Liver (tissue), 9 donors: ENCODE results near the gene JAKMIP3. TPM values are rescaled to one million over a fixed set of nuclear protein-coding genes. Genes with fewer than 3 reads are reported as not detected.

Experiments
- DNase-seq: peaks from one replicate; pipeline ENCODE4 v3.0.0-alpha.2; 2017; ENCODE audit warnings: low spot score
- H3K27ac ChIP-seq, 2 donors: one replicate each; pipeline ENCODE4 v1.7.0; 2013; ENCODE audit warnings: inconsistent platforms in 2 of 2, low read length in 2 of 2, control low read depth in 1 of 2, low read depth in 1 of 2, mild to moderate bottlenecking in 1 of 2
- H3K27me3 ChIP-seq, 4 donors: one replicate each; pipeline versions ENCODE4 v1.6.1 to v1.7.0; 2013; ENCODE audit warnings: low read length in 3 of 4, inconsistent platforms in 1 of 4, mild to moderate bottlenecking in 1 of 4, moderate library complexity in 1 of 4; ENCODE audit not compliant: control insufficient read depth in 4 of 4, insufficient read depth in 4 of 4
- H3K36me3 ChIP-seq, 4 donors: one replicate each; pipeline versions ENCODE4 v1.6.1 to v1.7.0; 2013; ENCODE audit warnings: low read length in 3 of 4, mild to moderate bottlenecking in 3 of 4, low read depth in 1 of 4, moderate library complexity in 1 of 4; ENCODE audit not compliant: control insufficient read depth in 4 of 4, insufficient read depth in 3 of 4
- H3K4me1 ChIP-seq, 4 donors: one replicate each; pipeline versions ENCODE4 v1.6.1 to v1.7.0; 2013; ENCODE audit warnings: low read length in 3 of 4, mild to moderate bottlenecking in 3 of 4, moderate library complexity in 1 of 4; ENCODE audit not compliant: control insufficient read depth in 4 of 4, insufficient read depth in 4 of 4
- H3K4me3 ChIP-seq, 3 donors: one replicate each; pipeline versions ENCODE4 v1.6.1 to v1.7.0; 2013; ENCODE audit warnings: low read length in 3 of 3, control low read depth in 1 of 3, low read depth in 1 of 3, mild to moderate bottlenecking in 1 of 3
- H3K9ac ChIP-seq, 2 donors: one replicate each; pipeline ENCODE4 v1.7.0; 2013; ENCODE audit warnings: low read length in 2 of 2, mild to moderate bottlenecking in 2 of 2, moderate library complexity in 2 of 2, control low read depth in 1 of 2, low read depth in 1 of 2
- H3K9me3 ChIP-seq, 4 donors: one replicate each; pipeline versions ENCODE4 v1.6.1 to v1.7.0; 2013; ENCODE audit warnings: low read length in 3 of 4; ENCODE audit not compliant: control insufficient read depth in 4 of 4
- CTCF ChIP-seq: fragments of 150-350 bp; IDR thresholded peaks from 2 replicates; pipeline ENCODE4 v1.5.1; 2017; ENCODE audit warnings: improper control_type of control experiment, low read depth, low read length; ENCODE audit not compliant: missing input control
- EGR1 ChIP-seq, 2 donors: IDR thresholded peaks; 2 replicates each; pipeline ENCODE4 v1.6.1; 2016 to 2018; ENCODE audit warnings: antibody characterized with exemption in 2 of 2, low read depth in 2 of 2
- FOXA1 ChIP-seq: IDR thresholded peaks from 2 replicates; pipeline ENCODE4 v1.6.1; 2016; ENCODE audit warnings: antibody characterized with exemption
- GABPA ChIP-seq, 2 donors: IDR thresholded peaks in 1 of 2; conservative IDR thresholded peaks in 1 of 2; 2 replicates each; pipeline ENCODE4 v1.6.1; 2016; ENCODE audit warnings: antibody characterized with exemption in 2 of 2, mild to moderate bottlenecking in 1 of 2, moderate library complexity in 1 of 2
- HNF4A ChIP-seq, 2 donors: conservative IDR thresholded peaks; 2 replicates each; pipeline ENCODE4 v1.6.1; 2016; ENCODE audit warnings: antibody characterized with exemption in 2 of 2, mild to moderate bottlenecking in 2 of 2
- HNF4G ChIP-seq: IDR thresholded peaks from 2 replicates; pipeline ENCODE4 v1.6.1; 2016; ENCODE audit warnings: antibody characterized with exemption
- JUND ChIP-seq, 2 donors: IDR thresholded peaks; 2 replicates each; pipeline ENCODE4 v1.6.1; 2016; ENCODE audit warnings: antibody characterized with exemption in 2 of 2
- NR2F2 ChIP-seq: IDR thresholded peaks from 2 replicates; pipeline ENCODE4 v1.6.1; 2016; ENCODE audit warnings: antibody characterized with exemption
- RAD21 ChIP-seq, 2 donors: IDR thresholded peaks; 2 replicates each; pipeline ENCODE4 v1.6.1; 2016; ENCODE audit warnings: antibody characterized with exemption in 2 of 2, mild to moderate bottlenecking in 2 of 2
- REST ChIP-seq: IDR thresholded peaks from 2 replicates; pipeline ENCODE4 v1.6.1; 2016; ENCODE audit warnings: antibody characterized with exemption, mild to moderate bottlenecking
- RXRA ChIP-seq, 2 donors: IDR thresholded peaks; 2 replicates each; pipeline ENCODE4 v1.6.1; 2017 to 2018; ENCODE audit warnings: antibody characterized with exemption in 2 of 2, mild to moderate bottlenecking in 1 of 2
- SP1 ChIP-seq: IDR thresholded peaks from 2 replicates; pipeline ENCODE4 v1.6.1; 2018; ENCODE audit warnings: antibody characterized with exemption, mild to moderate bottlenecking
- TAF1 ChIP-seq: conservative IDR thresholded peaks from 2 replicates; pipeline ENCODE4 v1.6.1; 2016; ENCODE audit warnings: antibody characterized with exemption, mild to moderate bottlenecking
- ZBTB33 ChIP-seq: IDR thresholded peaks from 2 replicates; pipeline ENCODE4 v1.6.1; 2016; ENCODE audit warnings: antibody characterized with exemption
- WGBS: extraction: QIAGEN DNeasy Blood & Tissue Kit; methylation state at CpG from one replicate; pipeline ENCODE4 v1.1.7; 2013; 5-methylcytosine and 5-hydroxymethylcytosine counted together
- polyA plus RNA-seq, 2 donors: library from polyadenylated mRNA; stranded (reverse) in 1 of 2; unstranded in 1 of 2; fragments of 200-250 nt in 1 of 2; fragments of >200 nt in 1 of 2; fragmentation: Nextera tagmentation in 1 of 2; extraction: Ambion mirVana in 1 of 2; gene quantifications; one replicate each; pipeline versions ENCODE4 v1.2.1 to v1.2.3, GENCODE V29; 2013 to 2015
- total RNA-seq, 2 donors: library from RNA; depleted of rRNA; stranded (reverse); fragments of >200 nt; gene quantifications; one replicate each; pipeline ENCODE4 v1.2.3, GENCODE V29; 2014
- TF ChIP-seq, protein P1 (sequence below): IDR thresholded peaks from 2 replicates; pipeline ENCODE4 v1.6.1; 2016; ENCODE audit warnings: antibody characterized with exemption
- TF ChIP-seq, protein P2 (sequence below): IDR thresholded peaks from 2 replicates; pipeline ENCODE4 v1.6.1; 2016; ENCODE audit warnings: antibody characterized with exemption
- donor health status: healthy.
- donor health status: healthy.
- donor health status: healthy.
- donor health status: healthy.
- donor health status: healthy.

Gene JAKMIP3
- total and polyA plus RNA-seq, 4 donors, result 0.08 to 0.17 (median 0.09) TPM; not detected in 1

DNA sequence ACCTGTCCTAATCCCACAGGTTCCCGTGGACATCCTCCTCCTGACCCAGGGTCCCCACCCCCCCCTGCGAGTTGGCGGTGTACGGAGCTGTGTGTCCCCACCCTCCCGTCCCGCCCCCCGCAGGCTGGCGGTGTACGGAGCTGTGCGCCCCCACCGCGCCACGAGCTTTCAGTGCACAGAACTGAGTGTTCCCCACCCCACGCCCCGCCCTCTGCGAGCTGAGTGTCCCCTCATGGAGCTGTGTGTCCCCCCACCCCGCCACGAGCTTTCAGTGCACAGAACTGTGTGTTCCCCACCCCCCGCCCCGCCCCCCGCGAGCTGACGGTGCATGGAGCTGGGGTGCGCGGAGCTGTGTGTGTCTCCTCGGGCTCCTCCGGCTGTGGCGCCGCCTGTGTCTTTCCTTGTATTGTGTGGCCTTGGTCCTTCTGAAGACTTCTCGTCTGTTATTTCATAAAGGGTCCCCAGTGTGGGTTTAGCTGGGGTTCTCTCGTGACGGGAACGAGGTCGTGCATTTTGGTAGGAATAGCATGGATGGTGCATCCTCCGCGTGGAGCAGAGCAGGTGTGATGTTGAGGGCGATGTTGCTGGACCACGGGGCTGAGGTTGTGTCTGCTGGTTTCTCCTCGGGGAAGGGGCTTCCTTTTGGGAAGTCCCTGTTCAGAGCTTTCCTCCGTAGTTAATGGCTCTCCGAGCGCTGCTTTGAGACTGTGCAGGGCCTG lies 18.0 kb upstream of the JAKMIP3 start:
- WGBS, result 87% methylated on average over 41 of the region's 42 CpGs
- TF ChIP-seq ZBTB33 (no peak), RAD21 (IDR thresholded peaks at IDR 0.05) (no peak), EGR1 (IDR thresholded peaks at IDR 0.05; ENCODE audit: low read depth in 2 of 2) (no peak), TAF1 (no peak), SP1 (no peak), JUND (IDR thresholded peaks at IDR 0.05) (no peak), NR2F2 (no peak)
- TF ChIP-seq, protein P1, sequence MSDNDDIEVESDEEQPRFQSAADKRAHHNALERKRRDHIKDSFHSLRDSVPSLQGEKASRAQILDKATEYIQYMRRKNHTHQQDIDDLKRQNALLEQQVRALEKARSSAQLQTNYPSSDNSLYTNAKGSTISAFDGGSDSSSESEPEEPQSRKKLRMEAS, result no peak

GRCh38 chr10:132048294-132048667 lies 17.5 kb upstream of the JAKMIP3 start:
- H3K9ac ChIP-seq, result no peak overlapping the region

More for the DNA sequence above, 18.0 kb upstream of the JAKMIP3 start:
- H3K36me3 ChIP-seq, result no peaks in the 10 kb centered on the region
- H3K9ac ChIP-seq, result no peak overlapping the region
- peaks cover 5 to 14% (median 10%) of the 10 kb centered on the region in 4 donors for H3K9me3 ChIP-seq
- H3K4me3 ChIP-seq, result no peak overlapping the region
- no peak overlapping the region for H3K27ac ChIP-seq
- H3K27me3 ChIP-seq, result peaks cover 0 to 4% (median 2%) of the 10 kb centered on the region in 4 donors
- peaks cover 0 to 2% (median 0%) of the 10 kb centered on the region in 4 donors for H3K4me1 ChIP-seq
- no peak for DNase-seq

More at GRCh38 chr10:132048294-132048667, 17.5 kb upstream of the JAKMIP3 start:
- WGBS, result 43% methylated on average over 7 of the region's 7 CpGs
- H3K4me3 ChIP-seq, result no peak overlapping the region
- TF ChIP-seq, protein P2, sequence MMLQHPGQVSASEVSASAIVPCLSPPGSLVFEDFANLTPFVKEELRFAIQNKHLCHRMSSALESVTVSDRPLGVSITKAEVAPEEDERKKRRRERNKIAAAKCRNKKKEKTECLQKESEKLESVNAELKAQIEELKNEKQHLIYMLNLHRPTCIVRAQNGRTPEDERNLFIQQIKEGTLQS, result no peak
- TF ChIP-seq RXRA (IDR thresholded peaks at IDR 0.05), result no peak
- TF ChIP-seq FOXA1, result no peak
- no peak for TF ChIP-seq ZBTB33
- TF ChIP-seq TAF1, result no peak
- no peak for TF ChIP-seq CTCF
- no peak for TF ChIP-seq HNF4A (conservative IDR thresholded peaks at IDR 0.05)
- no peak for TF ChIP-seq SP1
- TF ChIP-seq JUND (IDR thresholded peaks at IDR 0.05), result no peak
- TF ChIP-seq NR2F2, result no peak
- no peak for TF ChIP-seq HNF4G
- no peak for TF ChIP-seq REST
- no peak for TF ChIP-seq RAD21 (IDR thresholded peaks at IDR 0.05)
- TF ChIP-seq GABPA (IDR thresholded peaks at IDR 0.05 in 1 of 2, conservative IDR thresholded peaks at IDR 0.05 in 1 of 2), result no peak
- TF ChIP-seq, protein P1, result no peak
- DNase-seq, result no peak
- no peaks in the 10 kb centered on the region for H3K36me3 ChIP-seq
- H3K27me3 ChIP-seq, result peaks cover 0 to 4% (median 2%) of the 10 kb centered on the region in 4 donors
- peaks cover 0 to 2% (median 0%) of the 10 kb centered on the region in 4 donors for H3K4me1 ChIP-seq
- H3K9me3 ChIP-seq, result peaks cover 7 to 19% (median 13%) of the 10 kb centered on the region in 4 donors
- no peak overlapping the region for H3K27ac ChIP-seq
